BLaER1 treated with 17β-estradiol and CSF1 and Interleukin-3, amounts not matched to agents 10 nM and 100 nM (cell line): ENCODE data around the gene DNMBP.
"Not testable (repeated sequence)": the region's sequence is repeated elsewhere in the genome, so short reads cannot be mapped to it uniquely, and the experiment has no call there.

Experiments
- H3K27ac ChIP-seq, 11 experiments: shearing (Covaris generic); formaldehyde crosslinking; 2 replicates each; pipeline ENCODE4 v1.8.1; 2022
- H3K27me3 ChIP-seq, 11 experiments: shearing (Covaris generic); formaldehyde crosslinking; 2 replicates each; pipeline ENCODE4 v1.8.1; 2022
- H3K36me3 ChIP-seq, 11 experiments: shearing (Covaris generic); formaldehyde crosslinking; 2 replicates each; pipeline ENCODE4 v1.8.1; 2022
- H3K4me1 ChIP-seq, 10 experiments: shearing (Covaris generic); formaldehyde crosslinking; 2 replicates each; pipeline ENCODE4 v1.8.1; 2022
- H3K4me2 ChIP-seq, 11 experiments: shearing (Covaris generic); formaldehyde crosslinking; 2 replicates each; pipeline ENCODE4 v1.8.1; 2022
- H3K4me3 ChIP-seq, 10 experiments: shearing (Covaris generic); formaldehyde crosslinking; 2 replicates each; pipeline ENCODE4 v1.8.1; 2022
- H3K9ac ChIP-seq, 11 experiments: shearing (Covaris generic); formaldehyde crosslinking; 2 replicates each; pipeline ENCODE4 v1.8.1; 2022
- H3K9me3 ChIP-seq, 11 experiments: shearing (Covaris generic); formaldehyde crosslinking; replicated peaks in 1 of 11; 2 replicates each; pipeline ENCODE4 v1.8.1; 2022
- H4K20me1 ChIP-seq, 11 experiments: shearing (Covaris generic); formaldehyde crosslinking; 2 replicates each; pipeline ENCODE4 v1.8.1; 2022
- Cebpa-rat ChIP-seq, 11 experiments: shearing (Covaris generic); IDR thresholded peaks; 2 replicates each; pipeline ENCODE4 v1.8.1; 2022

Gene DNMBP

DNA sequence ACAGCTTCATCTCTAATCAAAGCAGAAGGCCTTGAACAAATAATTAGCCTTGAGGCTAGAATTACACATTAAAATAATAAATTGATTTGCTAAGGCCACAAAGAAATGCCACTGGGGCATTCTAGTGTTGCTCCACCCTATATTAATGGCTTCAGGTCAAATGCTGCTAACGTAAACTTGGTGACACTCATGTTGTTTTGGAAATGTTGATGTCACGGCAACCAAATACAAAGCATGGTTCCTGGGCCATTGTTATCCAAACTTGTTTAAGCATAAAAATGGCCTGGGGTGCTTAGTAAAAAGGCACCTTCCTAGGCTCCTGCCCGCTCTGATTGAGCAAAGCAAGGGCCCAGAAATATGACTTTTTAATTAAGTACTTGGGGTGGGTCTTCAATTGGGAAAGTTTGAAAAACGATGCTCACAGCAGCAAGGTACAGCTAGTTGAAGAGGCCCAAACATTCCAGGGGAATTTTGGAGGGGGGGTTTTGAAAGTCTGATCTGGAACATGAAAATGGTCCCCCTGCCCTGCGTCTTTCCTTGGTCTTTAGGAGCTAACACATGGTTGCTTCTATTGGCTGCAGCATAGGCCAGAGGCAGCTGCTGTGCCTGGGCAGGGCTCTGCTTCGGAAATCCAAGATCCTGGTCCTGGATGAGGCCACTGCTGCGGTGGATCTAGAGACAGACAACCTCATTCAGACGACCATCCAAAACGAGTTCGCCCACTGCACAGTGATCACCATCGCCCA is 159.6 kb downstream of the DNMBP start:
- Histone ChIP-seq H3K4me1 (peaks cover 0 to 9% (median 5%) of the 10 kb centered on the region in 10 experiments; a peak in 11 of 20 replicates), H3K27me3 (no peaks in the 10 kb centered on the region), H3K4me3 (no peak overlapping the region), H3K4me2 (no peak overlapping the region), H3K27ac (no peak overlapping the region; a peak in 1 of 22 replicates), H4K20me1 (no peaks in the 10 kb centered on the region), H3K9ac (no peak overlapping the region), H3K9me3 (no peaks in the 10 kb centered on the region), H3K36me3 (no peaks in the 10 kb centered on the region; a peak in 1 of 22 replicates)
- no peak for TF ChIP-seq Cebpa-rat (IDR thresholded peaks at IDR 0.05)

DNA sequence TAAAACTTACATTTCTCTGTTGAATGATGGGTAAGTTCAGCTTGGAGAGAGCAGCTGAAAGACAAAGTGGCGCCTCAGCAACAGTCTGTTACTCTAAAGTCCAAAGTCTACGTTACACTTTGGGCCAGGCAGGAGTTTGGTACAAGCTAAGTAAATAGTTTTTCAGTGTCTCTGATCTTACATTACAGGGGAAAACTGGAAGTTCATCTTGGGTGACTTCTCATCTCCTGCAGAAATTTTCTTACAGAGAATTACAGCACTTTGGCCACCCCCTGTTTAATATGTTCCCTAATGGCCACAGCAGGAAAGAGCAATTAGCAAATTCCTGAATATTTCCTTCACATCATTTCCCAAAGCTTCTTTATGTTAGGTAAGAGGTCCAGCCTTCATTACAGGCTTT is 160.2 kb downstream of the DNMBP start:
- Histone ChIP-seq H3K4me2 (no peak overlapping the region), H3K36me3 (no peaks in the 10 kb centered on the region; a peak in 1 of 22 replicates), H3K4me1 (peaks cover 0 to 16% (median 6%) of the 10 kb centered on the region in 10 experiments; a peak in 12 of 20 replicates), H3K27me3 (no peaks in the 10 kb centered on the region), H3K27ac (no peak overlapping the region), H4K20me1 (no peaks in the 10 kb centered on the region), H3K4me3 (no peak overlapping the region), H3K9me3 (no peaks in the 10 kb centered on the region), H3K9ac (no peak overlapping the region)
- TF ChIP-seq Cebpa-rat (IDR thresholded peaks at IDR 0.05): no peak

DNA sequence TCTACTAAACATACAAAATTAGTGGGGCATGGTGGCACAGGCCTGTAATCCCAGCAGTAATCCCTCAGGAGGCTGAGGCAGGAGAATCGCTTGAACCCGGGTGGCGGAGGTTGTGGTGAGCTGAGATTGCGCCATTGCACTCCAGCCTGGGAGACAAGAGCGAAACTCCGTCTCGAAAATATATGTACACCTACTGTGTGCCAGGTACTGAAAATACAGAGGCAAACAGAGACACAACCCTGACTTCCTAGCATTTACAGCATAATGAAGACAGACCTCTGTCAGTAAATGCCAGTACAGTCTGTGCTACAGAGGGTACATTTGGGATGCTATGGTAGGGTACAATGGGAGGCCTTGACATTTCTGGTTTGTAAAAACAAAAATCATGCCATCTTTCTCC is 160.7 kb downstream of the DNMBP start:
- no peak overlapping the region for H3K27ac ChIP-seq
- no peaks in the 10 kb centered on the region for H3K27me3 ChIP-seq
- no peaks in the 10 kb centered on the region for H3K9me3 ChIP-seq
- TF ChIP-seq Cebpa-rat (IDR thresholded peaks at IDR 0.05): no peak
- H3K4me2 ChIP-seq: no peak overlapping the region
- peaks cover 0 to 21% (median 6%) of the 10 kb centered on the region in 10 experiments; a peak in 12 of 20 replicates for H3K4me1 ChIP-seq
- H3K4me3 ChIP-seq: no peak overlapping the region
- H3K9ac ChIP-seq: no peak overlapping the region
- H4K20me1 ChIP-seq: no peaks in the 10 kb centered on the region
- no peaks in the 10 kb centered on the region; a peak in 1 of 22 replicates for H3K36me3 ChIP-seq

- no peak overlapping the region; a peak in 1 of 22 replicates for H3K9ac ChIP-seq
Observed at GRCh38 chr10:99845837-99846382, 163.8 kb downstream of the DNMBP start.

GRCh38 chr10:99844433-99844955 is 165.3 kb downstream of the DNMBP start:
- Histone ChIP-seq H3K9ac (peak overlapping the region in 4 of 11 experiments; percentile 3 to 41 (median 20); a peak in 4 of 22 replicates), H3K9me3 (no peaks in the 10 kb centered on the region), H3K4me1 (peaks cover 0 to 28% (median 6%) of the 10 kb centered on the region in 10 experiments; a peak in 12 of 20 replicates), H3K27ac (peak overlapping the region in 2 of 11 experiments; percentile 5 to 18; a peak in 1 of 22 replicates), H3K4me2 (peak overlapping the region in 3 of 11 experiments; percentile 32 to 72 (median 70); a peak in 7 of 22 replicates), H3K27me3 (no peaks in the 10 kb centered on the region), H4K20me1 (no peaks in the 10 kb centered on the region), H3K4me3 (no peak overlapping the region), H3K36me3 (no peaks in the 10 kb centered on the region)
- no peak for TF ChIP-seq Cebpa-rat (IDR thresholded peaks at IDR 0.05)

More at GRCh38 chr10:99845837-99846382, 163.8 kb downstream of the DNMBP start:
- Histone ChIP-seq H3K4me2 (peak overlapping the region in 10 of 11 experiments; percentile 13 to 72 (median 42); a peak in 16 of 22 replicates), H3K4me3 (no peak overlapping the region), H3K27ac (no peak overlapping the region), H3K27me3 (no peaks in the 10 kb centered on the region), H3K9me3 (no peaks in the 10 kb centered on the region), H4K20me1 (no peaks in the 10 kb centered on the region), H3K36me3 (no peaks in the 10 kb centered on the region), H3K4me1 (peaks cover 0 to 28% (median 6%) of the 10 kb centered on the region in 10 experiments; a peak in 12 of 20 replicates)
- peak in 1 of 11 experiments; percentile 74; a peak in 2 of 22 replicates for TF ChIP-seq Cebpa-rat (IDR thresholded peaks at IDR 0.05)

DNA sequence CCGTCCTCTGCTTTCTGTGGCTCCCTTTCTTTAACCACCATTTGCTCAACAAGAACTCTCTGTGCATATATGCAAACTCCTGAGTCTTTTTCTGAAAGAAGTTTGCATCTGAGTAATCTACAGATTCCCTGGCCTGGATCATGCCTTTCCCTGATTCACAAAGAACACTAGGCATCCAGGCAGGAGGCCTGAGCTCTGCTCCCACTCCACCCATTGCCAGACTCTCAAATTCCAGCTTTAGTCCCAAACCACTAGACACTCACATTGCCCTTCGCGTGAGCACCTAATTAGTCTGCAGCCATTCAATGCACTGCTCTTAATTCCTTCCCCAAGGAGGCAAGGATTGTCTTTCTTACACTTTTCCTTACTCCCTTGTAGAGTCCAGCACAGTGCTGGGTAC is 166.4 kb downstream of the DNMBP start:
- no peak overlapping the region for H3K9ac ChIP-seq
- no peaks in the 10 kb centered on the region for H3K9me3 ChIP-seq
- H3K4me2 ChIP-seq: no peak overlapping the region
- peaks cover 0 to 28% (median 6%) of the 10 kb centered on the region in 10 experiments; a peak in 12 of 20 replicates for H3K4me1 ChIP-seq
- TF ChIP-seq Cebpa-rat (IDR thresholded peaks at IDR 0.05): no peak
- H4K20me1 ChIP-seq: no peaks in the 10 kb centered on the region
- H3K27ac ChIP-seq: no peak overlapping the region
- no peaks in the 10 kb centered on the region for H3K36me3 ChIP-seq
- no peaks in the 10 kb centered on the region for H3K27me3 ChIP-seq
- no peak overlapping the region for H3K4me3 ChIP-seq

GRCh38 chr10:99841746-99842145 is 168.0 kb downstream of the DNMBP start:
- H3K4me1 ChIP-seq: peaks cover 0 to 28% (median 6%) of the 10 kb centered on the region in 10 experiments; a peak in 11 of 20 replicates
- no peaks in the 10 kb centered on the region for H4K20me1 ChIP-seq
- H3K4me3 ChIP-seq: no peak overlapping the region
- H3K9ac ChIP-seq: no peak overlapping the region
- H3K36me3 ChIP-seq: no peaks in the 10 kb centered on the region
- H3K9me3 ChIP-seq: no peaks in the 10 kb centered on the region
- H3K4me2 ChIP-seq: no peak overlapping the region
- H3K27me3 ChIP-seq: no peaks in the 10 kb centered on the region
- no peak overlapping the region for H3K27ac ChIP-seq
- TF ChIP-seq Cebpa-rat (IDR thresholded peaks at IDR 0.05): no peak

DNA sequence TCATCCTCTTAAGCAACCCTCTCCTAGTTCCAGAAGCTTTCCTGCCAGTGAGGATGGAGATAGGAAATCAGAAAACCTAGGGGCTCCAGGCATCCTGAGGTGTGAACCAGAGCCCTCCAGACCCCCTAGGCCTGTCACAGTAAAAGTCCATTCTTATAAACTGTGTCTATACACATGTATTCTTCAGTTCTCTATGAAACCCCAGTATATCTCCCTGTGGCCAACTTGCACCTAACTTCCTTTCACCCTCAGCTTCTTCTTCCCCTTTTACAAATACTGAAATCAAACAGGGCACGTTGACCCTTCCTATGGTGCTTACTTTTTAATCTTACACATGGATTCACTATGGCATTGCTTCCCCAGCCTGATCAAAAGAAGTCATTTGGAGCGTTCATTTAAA is 168.9 kb downstream of the DNMBP start:
- H3K36me3 ChIP-seq, H3K9me3 ChIP-seq, H3K4me2 ChIP-seq, H3K27me3 ChIP-seq, H3K9ac ChIP-seq, H3K27ac ChIP-seq, H3K4me3 ChIP-seq, H4K20me1 ChIP-seq: not testable (repeated sequence)
- peaks cover 0 to 24% (median 0%) of the 10 kb centered on the region in 10 experiments; a peak in 7 of 20 replicates for H3K4me1 ChIP-seq

- TF ChIP-seq Cebpa-rat (IDR thresholded peaks at IDR 0.05): no peak
- no peak overlapping the region for H3K9ac ChIP-seq
- no peaks in the 10 kb centered on the region for H4K20me1 ChIP-seq
- no peak overlapping the region for H3K4me3 ChIP-seq
- H3K27me3 ChIP-seq: no peaks in the 10 kb centered on the region
- no peaks in the 10 kb centered on the region for H3K36me3 ChIP-seq
- H3K9me3 ChIP-seq: no peaks in the 10 kb centered on the region
- H3K4me2 ChIP-seq: no peak overlapping the region
- H3K27ac ChIP-seq: no peak overlapping the region
- H3K4me1 ChIP-seq: peaks cover 0 to 8% (median 0%) of the 10 kb centered on the region in 10 experiments; a peak in 3 of 20 replicates
Observed at GRCh38 chr10:99836711-99837110, 173.0 kb downstream of the DNMBP start.
